Suprapubic skin (tissue), 4 donors: ENCODE data around the gene ZBTB21. TPM values are rescaled to one million over a fixed set of nuclear protein-coding genes. Genes with fewer than 3 reads are reported as not detected.

ENCODE experiments used
- DNase-seq, 2 donors: peaks; one replicate each; pipeline ENCODE4 v3.0.0-alpha.2; 2019; ENCODE audit warnings: low spot score in 2 of 2
- H3K27ac ChIP-seq: fragments of 200-600 bp; sonication (generic); one replicate; pipeline ENCODE4 v1.5.1; 2019
- H3K27me3 ChIP-seq: fragments of 200-600 bp; sonication (generic); one replicate; pipeline ENCODE4 v1.5.1; 2019
- H3K36me3 ChIP-seq: fragments of 200-600 bp; sonication (generic); one replicate; pipeline ENCODE4 v1.5.1; 2019
- H3K4me1 ChIP-seq: fragments of 200-600 bp; sonication (generic); one replicate; pipeline ENCODE4 v1.5.1; 2019
- H3K4me3 ChIP-seq: fragments of 200-600 bp; sonication (generic); one replicate; pipeline ENCODE4 v1.5.1; 2019; ENCODE audit warnings: mild to moderate bottlenecking
- H3K9me3 ChIP-seq: fragments of 200-600 bp; sonication (generic); one replicate; pipeline ENCODE4 v1.5.1; 2019
- EP300 ChIP-seq: sonication (generic); formaldehyde crosslinking; IDR thresholded peaks from one replicate; pipeline ENCODE4 v1.6.1; 2017; ENCODE audit warnings: antibody characterized with exemption
- POLR2A ChIP-seq, 2 donors: fragments of 450-650 bp; IDR thresholded peaks; one replicate each; pipeline ENCODE4 v1.6.1; 2017; ENCODE audit warnings: antibody characterized with exemption in 2 of 2, mild to moderate bottlenecking in 2 of 2, moderate library complexity in 2 of 2
- POLR2AphosphoS5 ChIP-seq, 3 donors: sonication (generic); formaldehyde crosslinking; IDR thresholded peaks; one replicate each; pipeline ENCODE4 v1.6.1; 2017; ENCODE audit warnings: antibody characterized with exemption in 3 of 3
- WGBS: methylation state at CpG from one replicate; pipeline ENCODE4 v1.1.5; 2018; 5-methylcytosine and 5-hydroxymethylcytosine counted together
- total RNA-seq, 4 donors: library from RNA; depleted of rRNA; stranded (reverse); fragments of >200 nt; gene quantifications; one replicate each; pipeline ENCODE4 v1.1.0, GENCODE V29; 2016
- TF ChIP-seq, protein P1 (sequence below), 2 donors: fragments of 200-600 bp in 1 of 2; fragments of 450-650 bp in 1 of 2; sonication (generic) in 1 of 2; IDR thresholded peaks; one replicate each; pipeline ENCODE4 v1.5.1; 2016 to 2019; ENCODE audit warnings: antibody characterized with exemption in 2 of 2, mild to moderate bottlenecking in 1 of 2, moderate library complexity in 1 of 2

The ZBTB21 gene
- total RNA-seq, 4 donors from 2014 or later = 24.5 to 39.1 (median 30.5) TPM

DNA sequence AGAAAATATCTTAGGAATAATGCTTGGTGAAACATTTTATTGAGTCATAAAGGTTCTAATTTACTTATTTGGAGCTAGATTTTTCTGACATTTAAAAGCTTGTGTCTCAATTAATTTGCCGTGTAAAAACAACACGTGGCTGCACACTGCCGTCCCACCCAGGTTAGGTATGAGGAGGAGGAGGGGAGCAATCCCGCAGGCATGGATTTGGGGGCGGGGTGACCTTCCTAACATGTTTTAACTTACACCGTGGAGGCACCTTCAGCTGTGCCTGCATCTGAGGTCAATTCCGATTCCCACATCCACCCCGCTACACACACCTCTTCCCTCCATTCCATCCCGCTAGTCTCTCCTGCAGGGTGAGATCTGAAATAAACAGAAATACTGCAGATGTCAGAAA lies 32.5 kb upstream of the ZBTB21 start:
- Histone ChIP-seq H3K27me3 (no peaks in the 10 kb centered on the region), H3K36me3 (no peaks in the 10 kb centered on the region), H3K9me3 (no peaks in the 10 kb centered on the region), H3K4me3 (no peak overlapping the region), H3K4me1 (peaks cover 30% of the 10 kb centered on the region), H3K27ac (no peak overlapping the region)
- no peak for DNase-seq
- WGBS = 52% methylated on average over 9 of the region's 9 CpGs
- TF ChIP-seq, protein P1, sequence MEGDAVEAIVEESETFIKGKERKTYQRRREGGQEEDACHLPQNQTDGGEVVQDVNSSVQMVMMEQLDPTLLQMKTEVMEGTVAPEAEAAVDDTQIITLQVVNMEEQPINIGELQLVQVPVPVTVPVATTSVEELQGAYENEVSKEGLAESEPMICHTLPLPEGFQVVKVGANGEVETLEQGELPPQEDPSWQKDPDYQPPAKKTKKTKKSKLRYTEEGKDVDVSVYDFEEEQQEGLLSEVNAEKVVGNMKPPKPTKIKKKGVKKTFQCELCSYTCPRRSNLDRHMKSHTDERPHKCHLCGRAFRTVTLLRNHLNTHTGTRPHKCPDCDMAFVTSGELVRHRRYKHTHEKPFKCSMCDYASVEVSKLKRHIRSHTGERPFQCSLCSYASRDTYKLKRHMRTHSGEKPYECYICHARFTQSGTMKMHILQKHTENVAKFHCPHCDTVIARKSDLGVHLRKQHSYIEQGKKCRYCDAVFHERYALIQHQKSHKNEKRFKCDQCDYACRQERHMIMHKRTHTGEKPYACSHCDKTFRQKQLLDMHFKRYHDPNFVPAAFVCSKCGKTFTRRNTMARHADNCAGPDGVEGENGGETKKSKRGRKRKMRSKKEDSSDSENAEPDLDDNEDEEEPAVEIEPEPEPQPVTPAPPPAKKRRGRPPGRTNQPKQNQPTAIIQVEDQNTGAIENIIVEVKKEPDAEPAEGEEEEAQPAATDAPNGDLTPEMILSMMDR (IDR thresholded peaks at IDR 0.05) = no peak
- no peak for TF ChIP-seq POLR2A (IDR thresholded peaks at IDR 0.05)
- no peak for TF ChIP-seq POLR2AphosphoS5 (IDR thresholded peaks at IDR 0.05)
- no peak for TF ChIP-seq EP300

DNA sequence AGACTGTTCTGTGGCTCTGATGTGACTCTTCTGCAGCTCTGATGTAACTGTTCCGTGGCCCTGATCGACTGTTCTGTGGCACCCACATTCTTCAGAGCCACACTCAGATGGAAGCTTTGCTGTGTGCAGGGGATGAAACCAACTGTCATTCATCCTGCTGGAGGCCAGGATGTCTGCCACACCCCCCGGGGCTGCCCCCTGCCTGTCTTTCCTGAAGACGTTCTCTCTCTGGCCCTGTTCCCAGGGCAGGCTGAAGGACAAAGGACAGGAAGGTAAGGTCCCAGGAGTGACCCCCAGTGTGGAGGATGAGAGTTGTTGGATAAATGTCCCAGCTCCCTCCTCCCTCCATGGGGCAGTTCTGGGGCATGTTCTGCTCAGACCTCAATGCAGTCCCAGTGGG lies 31.6 kb upstream of the ZBTB21 start:
- Histone ChIP-seq H3K36me3 (no peaks in the 10 kb centered on the region), H3K9me3 (no peaks in the 10 kb centered on the region), H3K4me3 (no peak overlapping the region), H3K27ac (no peak overlapping the region), H3K4me1 (peaks cover 30% of the 10 kb centered on the region), H3K27me3 (no peaks in the 10 kb centered on the region)
- WGBS = 55% methylated on average over 4 of the region's 4 CpGs
- TF ChIP-seq EP300 = no peak
- TF ChIP-seq POLR2AphosphoS5 (IDR thresholded peaks at IDR 0.05) = no peak
- TF ChIP-seq POLR2A (IDR thresholded peaks at IDR 0.05) = no peak
- TF ChIP-seq, protein P1 (IDR thresholded peaks at IDR 0.05) = no peak
- no peak for DNase-seq

DNA sequence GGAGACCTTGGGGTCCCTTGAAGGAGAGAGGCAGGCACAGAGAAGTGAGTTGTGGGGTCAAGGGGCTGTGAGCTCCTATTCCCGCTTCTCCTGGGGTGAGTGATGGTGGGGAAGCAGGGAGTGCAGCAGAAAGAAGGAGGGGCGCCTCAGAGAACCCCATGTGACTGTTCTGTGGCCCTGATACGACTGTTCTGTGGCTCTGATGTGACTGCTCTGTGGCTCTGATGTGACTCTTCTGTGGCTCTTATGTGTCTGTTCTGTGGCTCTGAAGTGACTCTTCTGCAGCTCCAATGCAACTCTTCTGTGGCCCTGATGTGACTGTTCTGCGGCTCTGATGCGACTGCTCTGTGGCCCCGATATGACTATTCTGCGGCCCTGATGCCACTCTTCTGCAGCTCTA lies 31.1 kb upstream of the ZBTB21 start:
- H3K4me3 ChIP-seq = no peak overlapping the region
- whole genome bisulfite sequencing = 86% methylated on average over 7 of the region's 7 CpGs
- no peaks in the 10 kb centered on the region for H3K36me3 ChIP-seq
- DNase-seq = no peak
- no peaks in the 10 kb centered on the region for H3K9me3 ChIP-seq
- H3K27ac ChIP-seq = no peak overlapping the region
- no peaks in the 10 kb centered on the region for H3K27me3 ChIP-seq
- H3K4me1 ChIP-seq = peaks cover 30% of the 10 kb centered on the region
- TF ChIP-seq EP300 = no peak
- TF ChIP-seq, protein P1 (IDR thresholded peaks at IDR 0.05) = no peak
- TF ChIP-seq POLR2AphosphoS5 (IDR thresholded peaks at IDR 0.05) = no peak
- TF ChIP-seq POLR2A (IDR thresholded peaks at IDR 0.05) = no peak

DNA sequence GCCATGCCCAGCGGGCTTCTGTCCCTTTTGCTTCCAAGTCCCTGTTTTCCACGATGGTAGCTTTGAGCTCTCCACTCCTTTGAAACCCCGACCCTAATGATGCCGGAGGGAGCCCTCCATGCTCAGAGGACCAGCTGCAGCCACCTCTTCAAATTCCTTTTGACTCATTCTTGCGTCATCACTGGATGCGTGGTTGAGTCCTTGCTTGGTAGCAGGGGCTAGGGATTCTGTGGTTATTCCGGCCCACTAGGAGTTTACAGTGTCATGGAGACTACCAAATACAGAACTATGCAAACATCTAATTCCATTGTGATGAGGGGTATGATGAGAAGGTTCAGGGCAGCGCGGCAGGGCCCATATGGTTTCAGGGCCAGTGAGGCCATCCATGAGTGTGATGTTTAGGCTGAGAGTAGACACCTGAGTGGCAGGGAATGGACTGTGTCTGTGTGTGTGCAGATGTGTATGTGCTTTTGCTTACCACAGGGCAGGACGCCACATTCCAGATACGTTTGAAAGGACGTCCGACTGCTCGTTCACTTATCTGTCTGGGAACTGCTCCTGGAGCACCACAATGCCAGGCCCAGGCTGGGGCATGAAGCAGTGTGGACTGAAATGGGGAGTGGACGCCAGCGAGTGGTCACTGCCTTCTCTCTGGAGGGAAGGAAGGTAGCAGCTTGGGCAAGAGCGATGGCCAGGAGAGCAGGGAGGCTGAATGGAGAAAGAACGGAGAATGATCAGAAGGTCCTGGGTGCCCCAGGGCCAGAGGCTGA lies 30.4 kb upstream of the ZBTB21 start:
- no peak for DNase-seq
- Histone ChIP-seq H3K27me3 (no peaks in the 10 kb centered on the region), H3K4me3 (no peak overlapping the region), H3K36me3 (no peaks in the 10 kb centered on the region), H3K27ac (no peak overlapping the region), H3K9me3 (no peaks in the 10 kb centered on the region), H3K4me1 (peaks cover 30% of the 10 kb centered on the region)
- TF ChIP-seq POLR2A (IDR thresholded peaks at IDR 0.05) = no peak
- no peak for TF ChIP-seq POLR2AphosphoS5 (IDR thresholded peaks at IDR 0.05)
- no peak for TF ChIP-seq EP300
- TF ChIP-seq, protein P1 (IDR thresholded peaks at IDR 0.05) = no peak
- WGBS = 83% methylated on average over 18 of the region's 18 CpGs

- DNase-seq = peak in 1 of 2 donors; percentile 58
- Histone ChIP-seq H3K4me3 (no peak overlapping the region), H3K27me3 (no peaks in the 10 kb centered on the region), H3K36me3 (no peaks in the 10 kb centered on the region), H3K4me1 (peaks cover 30% of the 10 kb centered on the region), H3K27ac (no peak overlapping the region), H3K9me3 (no peaks in the 10 kb centered on the region)
- TF ChIP-seq EP300 (no peak), POLR2AphosphoS5 (IDR thresholded peaks at IDR 0.05) (no peak), POLR2A (IDR thresholded peaks at IDR 0.05) (no peak)
- TF ChIP-seq, protein P1 (IDR thresholded peaks at IDR 0.05) = no peak
- 61% methylated on average over 8 of the region's 12 CpGs for WGBS
These were observed 29.8 kb upstream of the ZBTB21 start for GRCh38 chr21:42039911-42040351.
